NCI-H1105 (cell line): ENCODE results near the gene FAM221A.
"Not testable (repeated sequence)": the region's sequence is repeated elsewhere in the genome, so short reads cannot be mapped to it uniquely, and the experiment has no call there.

Experiments
- DNase-seq: peaks from one replicate; lab custom pipeline; 2025; lab: John Stamatoyannopoulos, UW

Gene FAM221A

GRCh38 chr7:23709081-23709750 lies 29.2 kb downstream of the FAM221A start:
- no peak for DNase-seq

GRCh38 chr7:23710000-23710399 lies 30.0 kb downstream of the FAM221A start, which contains the start of gene STK31:
TSS of gene STK31 (plus strand) at chr7:23710219. CDS start at chr7:23710286, 67 bp downstream.
- no peak for DNase-seq

DNA sequence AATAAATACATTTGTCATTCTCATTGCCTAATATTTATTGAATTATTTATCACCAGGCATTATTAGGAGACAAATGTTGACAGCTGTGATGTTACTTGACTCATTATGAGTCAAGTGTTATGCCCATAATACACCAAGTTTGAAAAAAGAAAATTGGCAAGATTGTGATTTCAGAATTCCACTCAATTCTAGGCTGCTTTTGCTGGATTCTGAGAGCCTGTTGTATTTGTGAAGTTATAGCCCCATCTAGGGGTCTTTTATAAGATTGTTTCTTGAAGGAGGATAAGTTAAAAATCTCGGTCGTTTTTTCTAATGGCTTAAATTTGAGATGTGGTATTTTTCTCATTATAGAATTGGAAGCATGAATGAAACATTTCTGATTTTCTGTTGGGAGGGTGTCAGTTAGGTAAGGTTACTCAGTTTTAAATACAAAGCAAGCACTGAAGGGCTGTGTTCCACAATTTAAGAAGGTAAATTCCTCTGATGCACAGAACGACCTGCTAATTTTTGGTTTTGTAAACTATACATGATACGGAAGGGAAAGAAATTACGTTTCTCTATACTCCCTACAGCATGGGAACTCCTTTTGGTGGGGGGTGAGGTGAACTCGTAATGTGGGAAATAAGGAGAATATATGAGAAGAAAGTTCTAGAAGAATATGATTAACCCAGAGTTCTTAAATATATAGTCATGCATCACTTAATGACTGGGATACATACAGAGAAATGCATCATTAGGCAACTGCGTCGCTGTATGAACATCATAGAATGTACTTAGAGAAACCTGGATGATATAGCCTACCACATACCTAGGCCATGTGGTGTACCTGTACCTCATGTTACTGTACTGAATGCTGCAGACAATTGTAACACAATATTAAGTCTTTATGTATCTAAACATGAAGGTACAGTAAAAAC lies 32.6 kb downstream of the FAM221A start:
- DNase-seq: peak; percentile 27

DNA sequence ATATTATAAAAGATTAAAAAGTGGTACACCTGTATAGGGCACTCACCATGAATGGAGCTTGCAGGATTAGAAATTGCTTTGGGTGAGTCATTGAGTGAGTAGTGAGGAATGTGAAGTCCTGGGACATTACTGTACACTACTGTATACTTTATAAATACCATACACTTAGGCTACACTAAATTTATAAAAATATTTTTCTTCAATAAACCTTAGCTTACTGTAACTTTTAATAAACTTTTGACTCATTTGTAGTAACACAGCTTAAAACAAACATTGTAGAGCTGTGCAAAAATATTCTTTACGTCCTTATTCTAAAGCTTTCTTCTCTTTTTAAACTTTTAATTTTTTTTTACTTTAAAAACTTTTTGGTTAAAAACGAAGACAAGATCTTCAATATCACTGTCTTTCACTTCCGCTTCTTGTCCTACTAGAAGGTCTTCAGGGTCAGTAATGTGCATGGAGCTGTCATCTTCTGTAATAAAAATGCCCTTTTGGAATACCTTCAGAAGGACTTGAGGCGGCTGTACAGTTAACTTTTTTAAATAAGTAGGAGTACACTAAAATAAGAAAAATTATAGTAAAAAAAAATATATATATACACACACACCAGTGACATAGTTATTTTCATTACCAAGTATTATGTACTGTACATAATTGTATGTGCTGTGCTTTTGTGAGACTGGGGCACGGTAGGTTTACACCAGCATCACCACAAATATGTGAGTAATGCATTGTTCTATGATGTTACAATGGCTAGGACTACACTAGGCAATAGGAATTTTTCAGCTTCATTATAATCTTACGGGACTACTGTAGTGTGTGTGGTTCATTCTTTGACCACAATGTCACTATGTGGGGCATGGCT lies 33.5 kb downstream of the FAM221A start:
- DNase-seq: no peak

DNA sequence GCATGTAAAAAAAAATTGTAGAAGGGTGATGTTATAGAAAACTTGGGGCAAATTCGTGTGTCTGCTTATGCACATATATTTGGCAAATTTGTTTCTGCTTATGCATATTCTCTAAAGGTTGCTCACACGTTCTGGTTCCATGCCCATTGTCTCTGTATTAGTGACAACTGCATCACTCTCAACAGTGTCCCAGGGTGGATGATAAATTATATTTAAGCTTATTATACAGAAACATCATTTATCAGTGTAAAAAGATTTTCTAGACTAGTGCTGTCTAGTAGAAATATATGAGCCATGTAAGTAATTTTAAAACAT lies 34.1 kb downstream of the FAM221A start:
- no peak for DNase-seq

DNA sequence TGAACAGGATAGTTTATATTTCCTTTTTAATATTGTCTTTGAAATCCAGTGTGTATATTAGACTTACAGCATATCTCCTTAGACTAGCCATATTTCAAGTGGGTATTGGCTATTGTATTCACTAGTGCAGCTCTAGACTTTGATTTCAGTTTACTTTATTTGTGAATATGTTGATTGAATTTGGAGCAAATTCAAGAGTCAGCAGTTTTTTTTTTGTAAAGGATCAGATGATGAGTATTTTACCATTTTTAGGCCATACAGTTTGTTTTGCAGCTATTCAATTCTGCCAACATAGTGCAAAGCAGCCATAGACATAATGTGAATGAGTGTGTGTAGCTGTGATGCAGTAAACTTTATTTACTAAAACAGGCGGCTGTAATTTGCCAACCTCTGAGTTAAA lies 34.6 kb downstream of the FAM221A start:
- no peak for DNase-seq

- no peak for DNase-seq
Observed at GRCh38 chr7:23715099-23715498, 35.1 kb downstream of the FAM221A start.

GRCh38 chr7:23717788-23718187 lies 37.8 kb downstream of the FAM221A start:
- no peak for DNase-seq

DNA sequence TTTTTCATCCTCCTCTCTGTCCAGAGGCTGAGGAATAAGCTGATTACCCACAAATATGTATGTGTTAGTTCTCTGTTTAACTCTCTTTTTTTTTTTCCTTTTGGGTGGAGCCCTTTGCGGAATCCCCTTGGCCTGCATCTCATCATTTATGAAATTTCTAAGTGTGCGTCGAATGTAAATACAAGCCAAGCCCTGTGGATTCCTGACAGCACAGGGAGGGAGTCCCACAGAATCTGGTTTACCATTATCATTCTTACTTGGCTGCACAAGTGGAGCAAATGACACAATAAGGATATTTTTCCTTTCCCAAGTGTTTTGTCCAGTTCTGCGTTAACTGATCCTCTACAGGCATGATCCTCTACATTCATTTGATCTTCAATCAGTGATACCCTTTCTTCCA lies 41.5 kb downstream of the FAM221A start:
- DNase-seq: no peak

DNA sequence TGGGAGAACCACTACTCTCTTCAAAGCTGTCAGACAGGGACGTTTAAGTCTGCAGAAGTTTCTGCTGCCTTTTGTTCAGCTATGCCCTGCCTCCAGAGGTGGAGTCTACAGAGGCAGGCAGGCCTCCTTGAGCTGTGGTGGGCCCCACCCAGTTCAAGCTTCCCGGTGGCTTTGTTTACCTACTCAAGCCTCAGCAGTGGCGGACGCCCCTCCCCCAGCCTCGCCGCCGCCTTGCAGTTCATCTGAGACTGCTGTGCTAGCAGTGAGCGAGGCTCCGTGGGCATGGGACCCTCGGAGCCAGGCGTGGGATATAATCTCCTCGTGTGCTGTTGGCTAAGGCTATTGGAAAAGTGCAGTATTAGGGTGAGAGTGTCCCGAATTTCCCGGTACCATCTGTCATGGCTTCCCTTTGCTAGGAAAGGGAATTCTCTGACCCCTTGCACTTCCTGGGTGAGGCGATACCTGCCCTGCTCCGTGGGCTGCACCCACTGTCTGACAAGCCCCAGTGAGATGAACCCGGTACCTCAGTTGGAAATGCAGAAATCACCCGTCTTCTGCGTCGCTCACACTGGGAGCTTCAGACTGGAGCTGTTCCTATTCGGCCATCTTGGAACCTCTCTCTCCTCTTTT lies 42.7 kb downstream of the FAM221A start:
- not testable (repeated sequence) for DNase-seq

DNA sequence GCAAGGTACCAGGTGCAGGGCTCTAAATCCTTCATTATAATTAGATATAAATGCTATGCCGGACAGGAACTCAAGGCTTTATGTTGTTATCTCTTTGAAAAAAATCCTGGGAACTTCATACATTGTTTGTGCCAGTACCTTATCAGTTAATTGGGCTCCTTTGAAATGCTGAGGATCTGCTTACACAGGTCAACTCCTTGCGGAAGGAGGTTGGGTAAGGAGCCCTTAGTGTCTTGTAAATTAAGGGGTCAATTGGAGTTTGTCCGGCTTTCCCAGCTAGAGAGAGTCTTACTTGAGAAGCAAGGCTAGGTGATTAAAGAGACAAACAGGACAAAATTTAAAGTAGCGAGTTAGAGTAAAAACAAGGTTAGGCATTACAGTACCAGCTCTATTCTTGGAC lies 44.1 kb downstream of the FAM221A start:
- DNase-seq: not testable (repeated sequence)

DNA sequence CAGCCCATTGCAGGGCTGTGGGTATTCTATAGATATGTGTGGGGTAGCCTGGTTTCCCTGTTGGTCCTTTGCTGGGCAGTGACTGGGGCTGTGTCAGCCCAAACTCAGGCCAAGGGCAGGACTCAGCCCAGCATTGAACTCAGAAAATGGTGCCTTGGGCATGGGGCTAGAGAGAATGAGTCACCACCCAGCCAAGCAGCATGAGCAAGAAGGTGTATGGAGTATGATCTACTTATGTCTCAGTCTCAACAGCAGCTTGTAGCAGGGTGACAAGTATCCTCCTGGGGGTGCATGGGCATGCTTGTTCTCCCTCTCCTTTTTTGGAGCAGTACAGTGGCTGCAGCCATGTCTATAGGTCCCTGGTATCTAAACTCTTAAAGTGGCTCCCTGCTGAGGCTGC lies 62.1 kb downstream of the FAM221A start:
- no peak for DNase-seq

GRCh38 chr7:23743226-23743625 lies 63.2 kb downstream of the FAM221A start:
- DNase-seq: no peak

- DNase-seq: no peak
Observed at GRCh38 chr7:23746629-23747028, 66.6 kb downstream of the FAM221A start.

DNA sequence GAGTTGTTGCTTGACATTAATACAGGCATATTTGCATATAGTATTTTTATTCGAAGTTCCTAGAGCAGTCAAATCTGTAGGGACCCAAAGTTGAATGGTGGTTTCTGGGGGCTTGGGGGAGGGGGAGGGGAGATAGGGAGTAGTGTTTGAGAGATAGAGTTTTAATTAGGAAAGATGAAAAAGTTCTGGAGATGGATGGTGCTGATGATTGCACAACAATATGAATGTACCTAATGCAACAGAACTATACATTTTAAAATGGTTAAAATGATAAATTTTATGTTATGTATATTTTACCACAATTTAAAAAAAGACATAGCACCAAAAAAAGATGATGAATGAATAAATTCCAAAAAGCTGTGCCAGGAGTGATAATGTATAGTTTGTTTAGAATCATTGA lies 71.9 kb downstream of the FAM221A start:
- DNase-seq: no peak
